K562 (cell line): ENCODE measurements around the gene CARMIL1. TPM values are rescaled to one million over a fixed set of nuclear protein-coding genes. Genes with fewer than 3 reads are reported as not detected.

Source experiments
- ATAC-seq: fragments of 200-7000 bp; cut with Tn5 transposase; 3 replicates; pipeline ENCODE4 v1.9.1; 2020; ENCODE audit warnings: moderate library complexity
- BruUV-seq: library from RNA; stranded (reverse); fragments of 400-500 nt; replicated peaks from 2 replicates; lab custom pipeline; 2021; lab: Mats Ljungman, UMichigan
- CTCF ChIA-PET: fragments of 300-600 bp; formaldehyde crosslinking; extraction: SDS; loops from one replicate; lab custom pipeline; 2021; ENCODE audit warnings: low intra/inter-chr PET ratio; lab: Yijun Ruan, JAX
- POLR2A ChIA-PET: fragments of 300-600, 350-650 bp; sonication (Branson Sonifier 250); formaldehyde crosslinking; extraction: SDS; loops from one replicate; lab custom pipeline; 2021; ENCODE audit warnings: antibody characterized with exemption, inconsistent platforms; lab: Yijun Ruan, JAX
- DNase-seq, 4 experiments: peaks; one replicate each; pipeline versions ENCODE4 v3.0.0 to v3.0.0-alpha.2; 2011 to 2018; ENCODE audit warnings: low spot score in 3 of 4, mixed read lengths in 3 of 4; ENCODE audit errors: extremely low read depth in 1 of 4
- FAIRE-seq: peaks from 2 replicates; lab custom pipeline; 2011; peaks lifted over from hg19 to GRCh38; lab: Jason Lieb, UNC
- H2AFZ ChIP-seq: 2 replicates; pipeline ENCODE4 v1.6.0; 2011; ENCODE audit warnings: low read depth, low read length, control low read depth, inconsistent platforms
- H3K27ac ChIP-seq: fragments of 200-600 bp; 3 replicates; pipeline ENCODE4 v1.8.0; 2011; ENCODE audit warnings: low read depth, mild to moderate bottlenecking, control low read depth, inconsistent platforms, low read length, moderate library complexity, mixed read lengths; ENCODE audit errors: extremely low read depth
- H3K27me3 ChIP-seq, 2 experiments: fragments of 300-600 bp in 1 of 2; 2 replicates in 1 of 2; 3 replicates in 1 of 2; pipeline versions ENCODE4 v1.6.0 to v1.8.0; 2011; ENCODE audit warnings: inconsistent platforms in 2 of 2, low read length in 2 of 2, mild to moderate bottlenecking in 1 of 2, mixed read lengths in 1 of 2, moderate library complexity in 1 of 2; ENCODE audit not compliant: control insufficient read depth in 2 of 2, insufficient read depth in 2 of 2
- H3K36me3 ChIP-seq: fragments of 300-600 bp; 3 replicates; pipeline ENCODE4 v1.8.0; 2011; ENCODE audit warnings: mild to moderate bottlenecking, low read length, inconsistent platforms; ENCODE audit not compliant: control insufficient read depth, insufficient read depth
- H3K4me1 ChIP-seq, 2 experiments: fragments of 200-600 bp in 1 of 2; replicated peaks in 1 of 2; 2 replicates in 1 of 2; 3 replicates in 1 of 2; pipeline versions ENCODE4 v1.5.1 to v1.8.0; 2011; ENCODE audit warnings: inconsistent platforms in 2 of 2, low read length in 2 of 2, mild to moderate bottlenecking in 1 of 2, mixed read lengths in 1 of 2, moderate library complexity in 1 of 2; ENCODE audit not compliant: control insufficient read depth in 2 of 2, insufficient read depth in 2 of 2
- H3K4me2 ChIP-seq: 2 replicates; pipeline ENCODE4 v1.6.1; 2011; ENCODE audit warnings: low read length, control low read depth, inconsistent platforms, mixed read lengths; ENCODE audit not compliant: insufficient read depth
- H3K4me3 ChIP-seq: fragments of 200-600 bp; sonication (generic), shearing (Covaris generic); 2 replicates; pipeline ENCODE4 v1.5.1; 2016; ENCODE audit warnings: control low read depth, inconsistent platforms
- H3K79me2 ChIP-seq: fragments of 200-600 bp; 3 replicates; pipeline ENCODE4 v1.8.0; 2011; ENCODE audit warnings: low read length, inconsistent platforms; ENCODE audit not compliant: control insufficient read depth, insufficient read depth
- H3K9ac ChIP-seq, 2 experiments: 2 replicates each; pipeline versions ENCODE4 v1.6.0 to v1.6.1; 2011; ENCODE audit warnings: low read depth in 2 of 2, low read length in 2 of 2, control low read depth in 1 of 2, inconsistent platforms in 1 of 2, mild to moderate bottlenecking in 1 of 2, mixed read lengths in 1 of 2; ENCODE audit not compliant: insufficient read depth in 1 of 2
- H3K9me1 ChIP-seq: one replicate; pipeline ENCODE4 v1.6.0; 2011; ENCODE audit warnings: inconsistent platforms, mild to moderate bottlenecking, low read length, moderate library complexity; ENCODE audit not compliant: control insufficient read depth, insufficient read depth
- H3K9me3 ChIP-seq: replicated peaks from 2 replicates; pipeline ENCODE4 v1.5.1; 2011; ENCODE audit warnings: low read depth, low read length, inconsistent platforms; ENCODE audit not compliant: control insufficient read depth, insufficient read depth
- H4K20me1 ChIP-seq: replicated peaks from 2 replicates; pipeline ENCODE4 v1.6.1; 2011; ENCODE audit warnings: low read length, inconsistent platforms, mixed read lengths; ENCODE audit not compliant: control insufficient read depth, insufficient read depth
- NCOA2 ChIP-seq, 2 experiments: fragments of 450-650 bp; IDR thresholded peaks; 2 replicates each; pipeline ENCODE4 v1.6.1; 2018; ENCODE audit warnings: mild to moderate bottlenecking in 2 of 2, moderate library complexity in 1 of 2; ENCODE audit not compliant: partially characterized antibody in 2 of 2
- NELFE ChIP-seq: IDR thresholded peaks from 2 replicates; pipeline ENCODE4 v1.6.1; 2011; ENCODE audit warnings: mild to moderate bottlenecking; ENCODE audit not compliant: insufficient read depth, insufficient read length
- NFIC ChIP-seq: fragments of 450-650 bp; IDR thresholded peaks from 2 replicates; pipeline ENCODE4 v1.6.1; 2017; ENCODE audit warnings: mild to moderate bottlenecking, inconsistent platforms
- RFX1 ChIP-seq: fragments of 450-650 bp; IDR thresholded peaks from 2 replicates; pipeline ENCODE4 v1.6.1; 2016; ENCODE audit warnings: mild to moderate bottlenecking, moderate library complexity
- RFX5 ChIP-seq: IDR thresholded peaks from 2 replicates; pipeline ENCODE4 v1.6.1; 2011; ENCODE audit warnings: low read depth, mild to moderate bottlenecking, improper control_type of control experiment, low read length
- SREBF2 ChIP-seq: sonication (generic); formaldehyde crosslinking; IDR thresholded peaks from 2 replicates; pipeline ENCODE4 v1.4.0; 2020; ENCODE audit warnings: mild to moderate bottlenecking, missing genetic modification reagents
- TEAD2 ChIP-seq: fragments of 450-650 bp; IDR thresholded peaks from 2 replicates; pipeline ENCODE4 v1.6.1; 2016; ENCODE audit warnings: missing genetic modification characterization, control low read depth, missing compliant biosample characterization
- TOE1 ChIP-seq, 2 experiments: fragments of 450-650 bp in 1 of 2; sonication (generic) in 1 of 2; formaldehyde crosslinking in 1 of 2; IDR thresholded peaks; 2 replicates each; pipeline versions ENCODE4 v1.7.1 to v1.8.0; 2016 to 2022; ENCODE audit warnings: borderline replicate concordance in 2 of 2, mild to moderate bottlenecking in 2 of 2, antibody characterized with exemption in 1 of 2, inconsistent platforms in 1 of 2, low read depth in 1 of 2, missing genetic modification reagents in 1 of 2, moderate library complexity in 1 of 2
- ZFP1 ChIP-seq: fragments of 450-650 bp; formaldehyde crosslinking; IDR thresholded peaks from 2 replicates; pipeline ENCODE4 v1.4.0; 2020; ENCODE audit warnings: mild to moderate bottlenecking, mixed read lengths
- ZNF212 ChIP-seq: fragments of 450-650 bp; formaldehyde crosslinking; IDR thresholded peaks from 2 replicates; pipeline ENCODE4 v1.4.0; 2020; ENCODE audit warnings: mild to moderate bottlenecking
- WGBS: fragments of 100-300 bp; shearing (Covaris generic); methylation state at CpG from one replicate; pipeline ENCODE4 v1.1.6; 2016; ENCODE audit warnings: low coverage, mixed read lengths; ENCODE audit not compliant: insufficient coverage; ENCODE audit errors: missing lambda C conversion rate; 5-methylcytosine and 5-hydroxymethylcytosine counted together
- in situ Hi-C: fragments of 300-500 bp; cut with MboI; formaldehyde crosslinking; loops from 4 replicates; pipeline ENCODE4 v1.15.0; 2018; ENCODE audit warnings: inconsistent platforms, mixed read lengths
- intact Hi-C: fragments of 100-400 bp; cut with micrococcal nuclease; formaldehyde crosslinking; loops from 2 replicates; pipeline ENCODE4 v1.14.2; 2022
- polyA plus RNA-seq, 8 experiments: library from polyadenylated mRNA; depleted of rRNA in 4 of 8; stranded (reverse) in 5 of 8; unstranded in 3 of 8; fragments of >200 nt; fragmentation: Nextera tagmentation in 2 of 8; fragmentation: Illumina TruSeq in 1 of 8; extraction: Ambion mirVana in 2 of 8; extraction: Trizol in 1 of 8; gene quantifications; 2 replicates each; pipeline versions ENCODE4 v1.2.1 to v1.2.3, GENCODE V29; 2011 to 2014; ENCODE audit warnings: inconsistent platforms in 1 of 8, missing spikeins in 1 of 8
- total RNA-seq, 7 experiments: library from RNA; depleted of rRNA in 6 of 7; stranded (reverse); fragments of >200 nt in 6 of 7; fragmentation: Illumina TruSeq in 2 of 7; extraction: Trizol in 2 of 7; gene quantifications; 2 replicates each; pipeline versions ENCODE4 v1.2.1 to v1.2.3, GENCODE V29; 2011 to 2021; ENCODE audit warnings: low replicate concordance in 1 of 7
- TF ChIP-seq, protein P1 (sequence below): fragments of 450-650 bp; IDR thresholded peaks from 2 replicates; pipeline ENCODE4 v1.6.1; 2016; ENCODE audit warnings: mild to moderate bottlenecking, moderate library complexity

The CARMIL1 gene
- total and polyA plus RNA-seq, 9 of the 15 experiments (the other 6 are each of a cell fraction or from before 2014, with no cell fraction given), result 0.04 to 0.32 (median 0.10) TPM; not detected in 1

DNA sequence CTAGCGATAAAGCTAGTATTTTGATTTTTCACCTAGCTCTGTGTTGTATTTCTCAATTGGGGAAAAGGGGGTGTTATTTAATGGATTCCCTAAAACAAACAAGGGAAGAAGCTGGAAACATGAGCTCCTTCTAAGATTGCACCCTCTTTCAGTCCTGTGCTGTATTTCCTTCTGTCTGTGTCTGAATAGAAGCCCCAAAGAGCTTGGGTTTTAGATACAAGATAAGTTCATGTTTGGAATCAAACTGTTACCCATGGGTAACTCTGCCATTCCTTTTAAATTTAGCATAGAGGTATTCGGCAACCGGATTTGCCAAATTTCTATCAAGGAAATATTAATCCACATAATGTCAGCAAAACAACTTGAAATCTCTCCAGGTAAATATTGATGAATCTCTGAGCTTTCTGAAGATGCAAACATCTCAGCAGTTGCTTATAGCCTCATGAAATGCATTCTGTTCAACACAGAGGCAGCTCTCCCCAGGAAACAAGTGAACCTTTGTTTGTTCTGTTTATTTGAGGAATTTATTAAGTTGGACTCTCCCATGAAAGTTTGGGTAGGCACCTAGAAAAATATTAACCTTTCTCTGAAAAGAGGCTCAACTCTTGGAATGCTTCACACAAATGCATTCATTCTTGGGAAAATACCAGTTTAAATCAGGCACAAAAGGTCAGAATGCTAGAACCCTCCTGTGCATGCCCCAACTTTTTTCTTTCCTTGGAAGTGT, 362.9 kb downstream of the CARMIL1 start:
- no TSS peak for BruUV-seq
- CTCF ChIA-PET, result no interaction called here
- TF ChIP-seq, protein P1, sequence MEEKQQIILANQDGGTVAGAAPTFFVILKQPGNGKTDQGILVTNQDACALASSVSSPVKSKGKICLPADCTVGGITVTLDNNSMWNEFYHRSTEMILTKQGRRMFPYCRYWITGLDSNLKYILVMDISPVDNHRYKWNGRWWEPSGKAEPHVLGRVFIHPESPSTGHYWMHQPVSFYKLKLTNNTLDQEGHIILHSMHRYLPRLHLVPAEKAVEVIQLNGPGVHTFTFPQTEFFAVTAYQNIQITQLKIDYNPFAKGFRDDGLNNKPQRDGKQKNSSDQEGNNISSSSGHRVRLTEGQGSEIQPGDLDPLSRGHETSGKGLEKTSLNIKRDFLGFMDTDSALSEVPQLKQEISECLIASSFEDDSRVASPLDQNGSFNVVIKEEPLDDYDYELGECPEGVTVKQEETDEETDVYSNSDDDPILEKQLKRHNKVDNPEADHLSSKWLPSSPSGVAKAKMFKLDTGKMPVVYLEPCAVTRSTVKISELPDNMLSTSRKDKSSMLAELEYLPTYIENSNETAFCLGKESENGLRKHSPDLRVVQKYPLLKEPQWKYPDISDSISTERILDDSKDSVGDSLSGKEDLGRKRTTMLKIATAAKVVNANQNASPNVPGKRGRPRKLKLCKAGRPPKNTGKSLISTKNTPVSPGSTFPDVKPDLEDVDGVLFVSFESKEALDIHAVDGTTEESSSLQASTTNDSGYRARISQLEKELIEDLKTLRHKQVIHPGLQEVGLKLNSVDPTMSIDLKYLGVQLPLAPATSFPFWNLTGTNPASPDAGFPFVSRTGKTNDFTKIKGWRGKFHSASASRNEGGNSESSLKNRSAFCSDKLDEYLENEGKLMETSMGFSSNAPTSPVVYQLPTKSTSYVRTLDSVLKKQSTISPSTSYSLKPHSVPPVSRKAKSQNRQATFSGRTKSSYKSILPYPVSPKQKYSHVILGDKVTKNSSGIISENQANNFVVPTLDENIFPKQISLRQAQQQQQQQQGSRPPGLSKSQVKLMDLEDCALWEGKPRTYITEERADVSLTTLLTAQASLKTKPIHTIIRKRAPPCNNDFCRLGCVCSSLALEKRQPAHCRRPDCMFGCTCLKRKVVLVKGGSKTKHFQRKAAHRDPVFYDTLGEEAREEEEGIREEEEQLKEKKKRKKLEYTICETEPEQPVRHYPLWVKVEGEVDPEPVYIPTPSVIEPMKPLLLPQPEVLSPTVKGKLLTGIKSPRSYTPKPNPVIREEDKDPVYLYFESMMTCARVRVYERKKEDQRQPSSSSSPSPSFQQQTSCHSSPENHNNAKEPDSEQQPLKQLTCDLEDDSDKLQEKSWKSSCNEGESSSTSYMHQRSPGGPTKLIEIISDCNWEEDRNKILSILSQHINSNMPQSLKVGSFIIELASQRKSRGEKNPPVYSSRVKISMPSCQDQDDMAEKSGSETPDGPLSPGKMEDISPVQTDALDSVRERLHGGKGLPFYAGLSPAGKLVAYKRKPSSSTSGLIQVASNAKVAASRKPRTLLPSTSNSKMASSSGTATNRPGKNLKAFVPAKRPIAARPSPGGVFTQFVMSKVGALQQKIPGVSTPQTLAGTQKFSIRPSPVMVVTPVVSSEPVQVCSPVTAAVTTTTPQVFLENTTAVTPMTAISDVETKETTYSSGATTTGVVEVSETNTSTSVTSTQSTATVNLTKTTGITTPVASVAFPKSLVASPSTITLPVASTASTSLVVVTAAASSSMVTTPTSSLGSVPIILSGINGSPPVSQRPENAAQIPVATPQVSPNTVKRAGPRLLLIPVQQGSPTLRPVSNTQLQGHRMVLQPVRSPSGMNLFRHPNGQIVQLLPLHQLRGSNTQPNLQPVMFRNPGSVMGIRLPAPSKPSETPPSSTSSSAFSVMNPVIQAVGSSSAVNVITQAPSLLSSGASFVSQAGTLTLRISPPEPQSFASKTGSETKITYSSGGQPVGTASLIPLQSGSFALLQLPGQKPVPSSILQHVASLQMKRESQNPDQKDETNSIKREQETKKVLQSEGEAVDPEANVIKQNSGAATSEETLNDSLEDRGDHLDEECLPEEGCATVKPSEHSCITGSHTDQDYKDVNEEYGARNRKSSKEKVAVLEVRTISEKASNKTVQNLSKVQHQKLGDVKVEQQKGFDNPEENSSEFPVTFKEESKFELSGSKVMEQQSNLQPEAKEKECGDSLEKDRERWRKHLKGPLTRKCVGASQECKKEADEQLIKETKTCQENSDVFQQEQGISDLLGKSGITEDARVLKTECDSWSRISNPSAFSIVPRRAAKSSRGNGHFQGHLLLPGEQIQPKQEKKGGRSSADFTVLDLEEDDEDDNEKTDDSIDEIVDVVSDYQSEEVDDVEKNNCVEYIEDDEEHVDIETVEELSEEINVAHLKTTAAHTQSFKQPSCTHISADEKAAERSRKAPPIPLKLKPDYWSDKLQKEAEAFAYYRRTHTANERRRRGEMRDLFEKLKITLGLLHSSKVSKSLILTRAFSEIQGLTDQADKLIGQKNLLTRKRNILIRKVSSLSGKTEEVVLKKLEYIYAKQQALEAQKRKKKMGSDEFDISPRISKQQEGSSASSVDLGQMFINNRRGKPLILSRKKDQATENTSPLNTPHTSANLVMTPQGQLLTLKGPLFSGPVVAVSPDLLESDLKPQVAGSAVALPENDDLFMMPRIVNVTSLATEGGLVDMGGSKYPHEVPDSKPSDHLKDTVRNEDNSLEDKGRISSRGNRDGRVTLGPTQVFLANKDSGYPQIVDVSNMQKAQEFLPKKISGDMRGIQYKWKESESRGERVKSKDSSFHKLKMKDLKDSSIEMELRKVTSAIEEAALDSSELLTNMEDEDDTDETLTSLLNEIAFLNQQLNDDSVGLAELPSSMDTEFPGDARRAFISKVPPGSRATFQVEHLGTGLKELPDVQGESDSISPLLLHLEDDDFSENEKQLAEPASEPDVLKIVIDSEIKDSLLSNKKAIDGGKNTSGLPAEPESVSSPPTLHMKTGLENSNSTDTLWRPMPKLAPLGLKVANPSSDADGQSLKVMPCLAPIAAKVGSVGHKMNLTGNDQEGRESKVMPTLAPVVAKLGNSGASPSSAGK, result no peak
- TF ChIP-seq NFIC, result no peak
- no peak for TF ChIP-seq RFX1
- TF ChIP-seq NCOA2 (IDR thresholded peaks at IDR 0.05; ENCODE audit: partially characterized antibody in 2 of 2), result no peak
- TF ChIP-seq RFX5, result no peak
- TF ChIP-seq NELFE, result no peak
- no peak for TF ChIP-seq TOE1 (IDR thresholded peaks at IDR 0.05; ENCODE audit: borderline replicate concordance)
- TF ChIP-seq TOE1 (CRISPR knock-in tag; IDR thresholded peaks at IDR 0.05; ENCODE audit: borderline replicate concordance, low read depth), result no peak
- no peak for TF ChIP-seq TEAD2 (tag)
- TF ChIP-seq SREBF2, result no peak
- no peak for TF ChIP-seq ZNF212 (CRISPR knock-in tag)
- no peak for TF ChIP-seq ZFP1 (CRISPR knock-in tag)

More for the DNA sequence above, 362.9 kb downstream of the CARMIL1 start:
- 0% methylated on average over 3 of the region's 3 CpGs for WGBS
- no peaks in the 10 kb centered on the region for H4K20me1 ChIP-seq
- H3K4me2 ChIP-seq, result no peak overlapping the region
- no peaks in the 10 kb centered on the region for H3K4me1 ChIP-seq
- FAIRE-seq (no peak), ATAC-seq (no peak), DNase-seq (no peak)
- H3K36me3 ChIP-seq, result no peaks in the 10 kb centered on the region
- H3K79me2 ChIP-seq, result no peaks in the 10 kb centered on the region
- H3K27ac ChIP-seq, result no peak overlapping the region
- intact Hi-C loops, result no loop called here
- H3K9me3 ChIP-seq, result no peaks in the 10 kb centered on the region
- H3K9ac ChIP-seq, result no peak overlapping the region
- no peak overlapping the region for H3K4me3 ChIP-seq
- in situ Hi-C loops, result no loop called here
- H3K27me3 ChIP-seq, result peaks cover 0 to 5% of the 10 kb centered on the region in 2 experiments; a peak in 1 of 5 replicates
- no peaks in the 10 kb centered on the region for H3K9me1 ChIP-seq
- POLR2A ChIA-PET, result interaction anchor here (0.9 to 1.6 kb wide), 3 partner anchors 10 to 13 kb away, joined by 3 to 4 read pairs (median 3); no protein-coding TSS in a partner anchor
- no peak overlapping the region for H2AFZ ChIP-seq
